ENCODE data around the gene ZNF580. TPM values are rescaled to one million over a fixed set of nuclear protein-coding genes. Genes with fewer than 3 reads are reported as not detected.
A peak's percentile ranks its signal among the peaks of the same experiment; 100 is the strongest.

Gene ZNF580
- total RNA-seq, 1 experiment from 2014 or later, result 32.0 TPM

GRCh38 chr19:55670280-55671053 lies 29.7 kb downstream of the ZNF580 start:
- ChIA-PET CTCF (interaction anchor here (0.6 to 3.5 kb wide), 13 partner anchors 13 to 2000 kb away, joined by 3 to 57 read pairs (median 6); partner anchors contain the start of genes CCDC106 and U2AF2), POLR2A (interaction anchor here (1.4 kb wide), 1 partner anchor 23 kb away, joined by 6 read pairs; the partner anchor contains the start of gene CCDC106)
- Mint-ChIP-seq H3K4me3 (no peak overlapping the region), H3K4me1 (peaks cover 32% of the 10 kb centered on the region), H3K27ac (peak overlapping the region; percentile 73), H3K9me3 (no peaks in the 10 kb centered on the region), H3K36me3 (peaks cover 47% of the 10 kb centered on the region), H3K27me3 (ENCODE audit: low read depth) (no peaks in the 10 kb centered on the region)
- ATAC-seq, result no peak
- TF ChIP-seq ZNF423 (CRISPR knock-in tag; IDR thresholded peaks at IDR 0.05) (peak; percentile 49; the same call in 1 of the 2 replicates), GABPB1 (CRISPR knock-in tag; IDR thresholded peaks at IDR 0.05) (no peak), JUN (CRISPR knock-in tag; IDR thresholded peaks at IDR 0.05) (no peak)
- TF ChIP-seq, protein P1, sequence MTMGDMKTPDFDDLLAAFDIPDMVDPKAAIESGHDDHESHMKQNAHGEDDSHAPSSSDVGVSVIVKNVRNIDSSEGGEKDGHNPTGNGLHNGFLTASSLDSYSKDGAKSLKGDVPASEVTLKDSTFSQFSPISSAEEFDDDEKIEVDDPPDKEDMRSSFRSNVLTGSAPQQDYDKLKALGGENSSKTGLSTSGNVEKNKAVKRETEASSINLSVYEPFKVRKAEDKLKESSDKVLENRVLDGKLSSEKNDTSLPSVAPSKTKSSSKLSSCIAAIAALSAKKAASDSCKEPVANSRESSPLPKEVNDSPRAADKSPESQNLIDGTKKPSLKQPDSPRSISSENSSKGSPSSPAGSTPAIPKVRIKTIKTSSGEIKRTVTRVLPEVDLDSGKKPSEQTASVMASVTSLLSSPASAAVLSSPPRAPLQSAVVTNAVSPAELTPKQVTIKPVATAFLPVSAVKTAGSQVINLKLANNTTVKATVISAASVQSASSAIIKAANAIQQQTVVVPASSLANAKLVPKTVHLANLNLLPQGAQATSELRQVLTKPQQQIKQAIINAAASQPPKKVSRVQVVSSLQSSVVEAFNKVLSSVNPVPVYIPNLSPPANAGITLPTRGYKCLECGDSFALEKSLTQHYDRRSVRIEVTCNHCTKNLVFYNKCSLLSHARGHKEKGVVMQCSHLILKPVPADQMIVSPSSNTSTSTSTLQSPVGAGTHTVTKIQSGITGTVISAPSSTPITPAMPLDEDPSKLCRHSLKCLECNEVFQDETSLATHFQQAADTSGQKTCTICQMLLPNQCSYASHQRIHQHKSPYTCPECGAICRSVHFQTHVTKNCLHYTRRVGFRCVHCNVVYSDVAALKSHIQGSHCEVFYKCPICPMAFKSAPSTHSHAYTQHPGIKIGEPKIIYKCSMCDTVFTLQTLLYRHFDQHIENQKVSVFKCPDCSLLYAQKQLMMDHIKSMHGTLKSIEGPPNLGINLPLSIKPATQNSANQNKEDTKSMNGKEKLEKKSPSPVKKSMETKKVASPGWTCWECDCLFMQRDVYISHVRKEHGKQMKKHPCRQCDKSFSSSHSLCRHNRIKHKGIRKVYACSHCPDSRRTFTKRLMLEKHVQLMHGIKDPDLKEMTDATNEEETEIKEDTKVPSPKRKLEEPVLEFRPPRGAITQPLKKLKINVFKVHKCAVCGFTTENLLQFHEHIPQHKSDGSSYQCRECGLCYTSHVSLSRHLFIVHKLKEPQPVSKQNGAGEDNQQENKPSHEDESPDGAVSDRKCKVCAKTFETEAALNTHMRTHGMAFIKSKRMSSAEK (CRISPR knock-in tag; IDR thresholded peaks at IDR 0.05; ENCODE audit: borderline replicate concordance), result no peak
- DNase-seq (ENCODE audit: low spot score), result peak; percentile 31

- Mint-ChIP-seq H3K4me1 (peaks cover 37% of the 10 kb centered on the region), H3K27ac (peak overlapping the region; percentile 73), H3K9me3 (no peaks in the 10 kb centered on the region), H3K4me3 (no peak overlapping the region), H3K27me3 (ENCODE audit: low read depth) (no peaks in the 10 kb centered on the region), H3K36me3 (peaks cover 44% of the 10 kb centered on the region)
- TF ChIP-seq ZNF263 (CRISPR knock-in tag; IDR thresholded peaks at IDR 0.05; ENCODE audit: low read depth), result no peak
- no peak for DNase-seq (ENCODE audit: low spot score)
- POLR2A ChIA-PET, result interaction anchor here (0.7 to 1.4 kb wide), 3 partner anchors 24 to 72 kb away, joined by 3 to 6 read pairs (median 4); partner anchors contain the start of genes CCDC106 and FIZ1
- CTCF ChIA-PET, result interaction anchor here (0.6 to 3.5 kb wide), 27 partner anchors 11 to 1999 kb away, joined by 3 to 57 read pairs (median 4); partner anchors contain the start of genes CCDC106, FIZ1, HSPBP1 and ISOC2
- no peak for ATAC-seq
Measured at GRCh38 chr19:55671054-55671378, 30.2 kb downstream of the ZNF580 start.

- Mint-ChIP-seq H3K36me3 (peaks cover 39% of the 10 kb centered on the region), H3K4me3 (no peak overlapping the region), H3K27ac (peak overlapping the region; percentile 79), H3K27me3 (ENCODE audit: low read depth) (no peaks in the 10 kb centered on the region), H3K9me3 (no peaks in the 10 kb centered on the region), H3K4me1 (peaks cover 47% of the 10 kb centered on the region)
- no peak for TF ChIP-seq IRF1 (CRISPR knock-in tag; IDR thresholded peaks at IDR 0.05)
- no peak for TF ChIP-seq ZNF263 (CRISPR knock-in tag; IDR thresholded peaks at IDR 0.05; ENCODE audit: low read depth)
- no peak for TF ChIP-seq TCF7 (CRISPR knock-in tag; IDR thresholded peaks at IDR 0.05; ENCODE audit: low read depth)
- TF ChIP-seq SOX15 (CRISPR knock-in tag; IDR thresholded peaks at IDR 0.05), result no peak
- no peak for TF ChIP-seq ZNF317 (CRISPR knock-in tag; IDR thresholded peaks at IDR 0.05; ENCODE audit: borderline replicate concordance, low read depth)
- DNase-seq (ENCODE audit: low spot score) (no peak), ATAC-seq (no peak)
- CTCF ChIA-PET, result interaction anchor here (0.8 to 3.5 kb wide), 4 partner anchors 15 to 66 kb away, joined by 4 to 57 read pairs (median 19); partner anchors contain the start of gene U2AF2
- POLR2A ChIA-PET, result interaction anchor here (0.9 kb wide), 1 partner anchor 18 kb away, joined by 3 read pairs; the partner anchor contains the start of gene U2AF2
Measured at GRCh38 chr19:55672418-55672817, 31.6 kb downstream of the ZNF580 start.

DNA sequence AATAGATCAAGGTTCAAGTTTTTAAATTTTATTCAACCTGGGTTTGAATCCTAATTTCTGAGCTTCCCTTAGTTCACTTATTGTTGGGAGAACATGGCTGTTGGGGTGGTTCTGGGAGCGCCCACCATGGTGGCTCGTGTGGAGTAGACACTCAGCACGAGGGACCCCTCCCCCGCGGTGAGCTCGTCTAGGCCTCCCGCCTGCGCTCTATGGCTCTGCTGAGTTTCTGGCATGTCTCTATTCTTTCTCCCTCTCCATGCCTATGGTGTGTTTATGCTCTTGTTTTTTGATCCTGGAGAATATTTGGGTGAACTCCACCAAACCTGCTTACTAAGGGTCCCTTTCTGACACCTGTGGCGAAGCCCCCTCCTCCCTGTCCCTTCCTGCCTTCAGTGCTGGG lies 32.7 kb downstream of the ZNF580 start:
- Mint-ChIP-seq H3K27ac (peak overlapping the region; percentile 85), H3K9me3 (no peaks in the 10 kb centered on the region), H3K4me3 (peak overlapping the region; percentile 49), H3K4me1 (peaks cover 47% of the 10 kb centered on the region), H3K27me3 (ENCODE audit: low read depth) (no peaks in the 10 kb centered on the region), H3K36me3 (peaks cover 38% of the 10 kb centered on the region)
- no peak for DNase-seq (ENCODE audit: low spot score)
- no peak for ATAC-seq
- ChIA-PET CTCF (interaction anchor here (0.8 to 1.7 kb wide), 4 partner anchors 19 to 49 kb away, joined by 3 to 8 read pairs (median 4); partner anchors contain the start of genes U2AF2 and ZNF784), POLR2A (no interaction called here)
- TF ChIP-seq CREM (CRISPR knock-in tag; IDR thresholded peaks at IDR 0.05), result no peak
- no peak for TF ChIP-seq TP53 (CRISPR knock-in tag; IDR thresholded peaks at IDR 0.05)
- TF ChIP-seq AR (CRISPR knock-in tag; IDR thresholded peaks at IDR 0.05), result no peak
- no peak for TF ChIP-seq NR1H2 (CRISPR knock-in tag; IDR thresholded peaks at IDR 0.05)
- no peak for TF ChIP-seq ZNF232 (CRISPR knock-in tag; IDR thresholded peaks at IDR 0.05)
- no peak for TF ChIP-seq FOXP1 (CRISPR knock-in tag; IDR thresholded peaks at IDR 0.05; ENCODE audit: borderline replicate concordance)

Data from WTC11 (cell line).